Endothelial cell (in vitro differentiated cells): Measurements from ENCODE around the gene CLHC1. TPM values are rescaled to one million over a fixed set of nuclear protein-coding genes. Genes with fewer than 3 reads are reported as not detected.

Experiments used
- DNase-seq: peaks from one replicate; pipeline ENCODE4 v3.0.0; 2021; ENCODE audit warnings: low spot score
- H3K27ac Mint-ChIP-seq: one replicate; pipeline ENCODE4 v1.8.0; 2021; ENCODE audit warnings: mixed read lengths, inconsistent platforms; ENCODE audit not compliant: unreplicated experiment
- H3K27me3 Mint-ChIP-seq: one replicate; pipeline ENCODE4 v1.8.0; 2021; ENCODE audit warnings: mild to moderate bottlenecking, moderate library complexity, mixed read lengths, inconsistent platforms; ENCODE audit not compliant: unreplicated experiment
- H3K36me3 Mint-ChIP-seq: one replicate; pipeline ENCODE4 v1.8.0; 2021; ENCODE audit warnings: mild to moderate bottlenecking, low read depth, mixed read lengths, inconsistent platforms; ENCODE audit not compliant: unreplicated experiment
- H3K4me1 Mint-ChIP-seq: one replicate; pipeline ENCODE4 v1.8.0; 2021; ENCODE audit warnings: mild to moderate bottlenecking, mixed read lengths, inconsistent platforms; ENCODE audit not compliant: unreplicated experiment
- H3K4me3 Mint-ChIP-seq: one replicate; pipeline ENCODE4 v1.8.0; 2021; ENCODE audit warnings: mild to moderate bottlenecking, mixed read lengths, inconsistent platforms; ENCODE audit not compliant: unreplicated experiment
- H3K9me3 Mint-ChIP-seq: one replicate; pipeline ENCODE4 v1.8.0; 2021; ENCODE audit warnings: mixed read lengths, inconsistent platforms; ENCODE audit not compliant: unreplicated experiment
- CTCF ChIP-seq: fragments of 200-600 bp; sonication (generic); IDR thresholded peaks from one replicate; pipeline ENCODE4 v1.5.0; 2021; ENCODE audit warnings: antibody characterized with exemption; ENCODE audit not compliant: unreplicated experiment
- total RNA-seq: library from RNA; stranded (reverse); fragmentation: NEBNext Ultra II Directional; extraction: Animal tissue kit (Norgen Biotek cat#: 25700); gene quantifications from one replicate; pipeline ENCODE4 v1.2.1, GENCODE V29; 2021; ENCODE audit not compliant: unreplicated experiment

CLHC1 gene
- total RNA-seq, 1 donor from 2014 or later = 20.2 TPM

- Mint-ChIP-seq H3K36me3 (peaks cover 3% of the 10 kb centered on the region), H3K27me3 (no peaks in the 10 kb centered on the region), H3K4me3 (no peak overlapping the region), H3K27ac (no peak overlapping the region), H3K9me3 (no peaks in the 10 kb centered on the region), H3K4me1 (no peaks in the 10 kb centered on the region)
- no peak for TF ChIP-seq CTCF
- no peak for DNase-seq
Observed at GRCh38 chr2:55180374-55180773, 51.7 kb downstream of the CLHC1 start.

GRCh38 chr2:55176094-55176415 lies 56.0 kb downstream of the CLHC1 start:
- Mint-ChIP-seq H3K27me3 (no peaks in the 10 kb centered on the region), H3K27ac (no peak overlapping the region), H3K4me3 (no peak overlapping the region), H3K4me1 (no peaks in the 10 kb centered on the region), H3K36me3 (no peaks in the 10 kb centered on the region), H3K9me3 (no peaks in the 10 kb centered on the region)
- TF ChIP-seq CTCF = no peak
- no peak for DNase-seq

- H3K27me3 Mint-ChIP-seq = no peaks in the 10 kb centered on the region
- H3K4me3 Mint-ChIP-seq = no peak overlapping the region
- no peaks in the 10 kb centered on the region for H3K9me3 Mint-ChIP-seq
- TF ChIP-seq CTCF = no peak
- DNase-seq = no peak
- no peak overlapping the region for H3K27ac Mint-ChIP-seq
- H3K4me1 Mint-ChIP-seq = no peaks in the 10 kb centered on the region
- no peaks in the 10 kb centered on the region for H3K36me3 Mint-ChIP-seq
Observed at GRCh38 chr2:55175254-55176093, 56.6 kb downstream of the CLHC1 start.

GRCh38 chr2:55173438-55174054 lies 58.5 kb downstream of the CLHC1 start:
- Mint-ChIP-seq H3K4me1 (no peaks in the 10 kb centered on the region), H3K27ac (no peak overlapping the region), H3K36me3 (no peaks in the 10 kb centered on the region), H3K27me3 (no peaks in the 10 kb centered on the region), H3K4me3 (no peak overlapping the region), H3K9me3 (no peaks in the 10 kb centered on the region)
- no peak for TF ChIP-seq CTCF
- DNase-seq = no peak

GRCh38 chr2:55169915-55170314 lies 62.2 kb downstream of the CLHC1 start:
- Mint-ChIP-seq H3K27ac (no peak overlapping the region), H3K27me3 (no peaks in the 10 kb centered on the region), H3K36me3 (peaks cover 3% of the 10 kb centered on the region), H3K9me3 (no peaks in the 10 kb centered on the region), H3K4me1 (peaks cover 14% of the 10 kb centered on the region), H3K4me3 (no peak overlapping the region)
- DNase-seq = no peak
- TF ChIP-seq CTCF = no peak
